NCI-H2029 treated with DMSO at 0.1 percent for 48 hours (cell line): ENCODE data around the gene FTCD.
"Not testable (repeated sequence)": the region's sequence is repeated elsewhere in the genome, so short reads cannot be mapped to it uniquely, and the experiment has no call there.

Experiments used
- DNase-seq: peaks from one replicate; lab custom pipeline; 2025; lab: John Stamatoyannopoulos, UW

Gene FTCD, protein sequence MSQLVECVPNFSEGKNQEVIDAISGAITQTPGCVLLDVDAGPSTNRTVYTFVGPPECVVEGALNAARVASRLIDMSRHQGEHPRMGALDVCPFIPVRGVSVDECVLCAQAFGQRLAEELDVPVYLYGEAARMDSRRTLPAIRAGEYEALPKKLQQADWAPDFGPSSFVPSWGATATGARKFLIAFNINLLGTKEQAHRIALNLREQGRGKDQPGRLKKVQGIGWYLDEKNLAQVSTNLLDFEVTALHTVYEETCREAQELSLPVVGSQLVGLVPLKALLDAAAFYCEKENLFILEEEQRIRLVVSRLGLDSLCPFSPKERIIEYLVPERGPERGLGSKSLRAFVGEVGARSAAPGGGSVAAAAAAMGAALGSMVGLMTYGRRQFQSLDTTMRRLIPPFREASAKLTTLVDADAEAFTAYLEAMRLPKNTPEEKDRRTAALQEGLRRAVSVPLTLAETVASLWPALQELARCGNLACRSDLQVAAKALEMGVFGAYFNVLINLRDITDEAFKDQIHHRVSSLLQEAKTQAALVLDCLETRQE

DNA sequence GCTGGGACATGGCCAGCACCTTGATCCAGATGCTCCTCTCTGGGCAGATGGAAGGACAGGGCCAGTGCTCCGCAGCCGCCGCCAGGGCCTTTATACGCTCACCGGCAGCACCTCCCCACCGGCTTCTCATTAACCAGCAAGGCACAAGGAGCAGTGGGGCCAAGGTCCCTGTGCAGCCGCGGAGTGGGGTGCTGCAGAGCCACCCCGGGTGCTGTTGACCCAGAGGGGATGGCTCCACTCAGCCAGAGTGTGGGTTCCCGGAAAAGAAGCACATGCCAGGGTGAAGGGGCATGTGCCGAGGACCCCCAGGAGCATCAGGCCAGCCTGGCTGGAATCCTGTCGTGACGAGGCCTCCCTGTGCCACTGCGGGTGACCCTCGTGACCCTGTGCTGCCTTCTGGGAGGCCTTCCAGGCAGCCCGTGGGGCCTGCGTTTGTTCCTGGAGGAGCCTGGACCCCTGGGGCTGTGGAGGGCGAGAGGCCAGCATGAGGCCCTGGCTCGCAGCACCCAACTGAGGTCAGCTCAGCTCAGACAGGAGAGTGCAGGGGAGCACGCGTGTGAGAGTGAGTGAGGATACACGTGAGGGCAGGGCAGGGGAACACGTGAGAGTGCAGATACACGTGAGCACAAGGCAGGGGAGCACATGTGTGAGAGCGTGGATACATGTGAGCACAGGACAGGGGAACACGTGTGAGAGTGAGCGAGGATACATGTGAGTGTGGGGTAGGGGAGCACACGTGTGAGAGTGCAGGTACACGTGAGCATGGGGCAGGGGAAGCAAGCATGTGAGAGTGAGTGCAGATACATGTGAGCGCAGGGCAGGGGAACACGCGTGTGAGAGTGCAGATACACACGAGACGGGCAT lies at the start of gene FTCD:
Gene FTCD, minus strand, starts transcription at position 66 of the 864 bp plus-strand sequence. Its CDS starts 56 bp downstream, at position 10.
- DNase-seq: no peak

DNA sequence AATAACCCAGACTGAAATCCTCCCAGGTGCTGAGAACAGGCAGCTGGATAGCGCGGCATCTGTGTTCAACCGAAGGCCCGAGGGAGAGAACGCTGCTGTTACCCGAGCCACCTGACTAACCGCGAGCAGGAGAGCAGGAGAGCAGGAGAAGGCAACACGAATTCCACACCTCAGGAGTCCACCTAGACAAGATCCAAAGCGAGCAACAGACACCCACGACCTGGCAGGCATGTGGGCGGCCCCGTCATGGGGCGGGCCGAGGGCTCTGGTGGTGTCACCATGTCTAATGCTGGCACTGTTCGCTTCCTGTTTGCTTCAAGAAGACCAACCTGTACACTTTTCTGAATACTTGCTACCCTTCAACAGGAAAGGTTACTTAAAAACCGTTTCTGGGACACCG lies 49.8 kb upstream of the FTCD start:
- no peak for DNase-seq

DNA sequence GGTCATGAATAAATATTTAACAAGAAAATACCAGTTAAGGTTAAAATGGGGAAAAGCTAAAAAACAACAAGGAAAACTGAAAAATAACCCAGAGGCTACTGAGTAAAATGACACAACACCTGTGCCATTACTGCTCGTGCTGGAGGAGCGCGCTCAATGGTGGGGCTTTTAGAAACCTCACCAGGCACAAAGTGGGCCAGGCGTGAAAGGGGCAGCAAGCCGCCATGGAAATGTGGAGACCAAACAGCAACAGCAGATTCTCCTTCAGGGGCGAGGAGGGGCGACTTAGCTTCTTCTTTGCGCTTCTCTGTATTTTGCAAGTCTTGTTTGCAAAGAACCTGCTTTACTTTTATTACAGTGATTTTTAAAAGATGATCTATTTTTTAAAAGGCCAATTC lies 47.8 kb upstream of the FTCD start:
- DNase-seq: no peak

DNA sequence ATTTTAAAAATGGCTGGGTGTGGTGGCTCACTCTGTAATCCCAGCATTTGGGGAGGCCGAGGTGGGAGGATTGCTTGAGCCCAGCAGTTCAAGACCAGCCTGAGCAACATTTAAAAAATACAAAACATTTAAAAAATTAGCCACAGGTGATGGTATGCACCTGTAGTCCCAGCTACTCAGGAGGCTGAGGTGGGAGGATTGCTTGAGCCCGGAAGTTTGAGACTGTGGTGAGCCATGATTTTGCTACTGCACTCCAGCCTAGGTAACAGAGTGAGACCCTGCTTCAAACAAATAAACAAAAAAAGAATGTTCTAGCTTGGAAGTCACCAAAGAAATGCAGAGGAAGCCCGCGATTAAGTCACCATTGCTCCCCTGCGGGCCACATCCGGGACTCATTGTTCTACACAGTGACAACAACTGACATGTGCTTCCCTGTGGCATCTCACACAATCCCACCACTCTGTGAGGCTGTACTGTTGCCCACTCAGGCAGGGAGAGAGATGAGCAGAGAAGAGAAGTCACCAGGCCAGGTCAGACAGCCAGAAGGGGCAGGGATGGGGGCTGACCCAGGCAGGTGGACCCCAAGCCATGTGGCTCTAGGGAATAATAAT lies 47.3 kb upstream of the FTCD start:
- no peak for DNase-seq

DNA sequence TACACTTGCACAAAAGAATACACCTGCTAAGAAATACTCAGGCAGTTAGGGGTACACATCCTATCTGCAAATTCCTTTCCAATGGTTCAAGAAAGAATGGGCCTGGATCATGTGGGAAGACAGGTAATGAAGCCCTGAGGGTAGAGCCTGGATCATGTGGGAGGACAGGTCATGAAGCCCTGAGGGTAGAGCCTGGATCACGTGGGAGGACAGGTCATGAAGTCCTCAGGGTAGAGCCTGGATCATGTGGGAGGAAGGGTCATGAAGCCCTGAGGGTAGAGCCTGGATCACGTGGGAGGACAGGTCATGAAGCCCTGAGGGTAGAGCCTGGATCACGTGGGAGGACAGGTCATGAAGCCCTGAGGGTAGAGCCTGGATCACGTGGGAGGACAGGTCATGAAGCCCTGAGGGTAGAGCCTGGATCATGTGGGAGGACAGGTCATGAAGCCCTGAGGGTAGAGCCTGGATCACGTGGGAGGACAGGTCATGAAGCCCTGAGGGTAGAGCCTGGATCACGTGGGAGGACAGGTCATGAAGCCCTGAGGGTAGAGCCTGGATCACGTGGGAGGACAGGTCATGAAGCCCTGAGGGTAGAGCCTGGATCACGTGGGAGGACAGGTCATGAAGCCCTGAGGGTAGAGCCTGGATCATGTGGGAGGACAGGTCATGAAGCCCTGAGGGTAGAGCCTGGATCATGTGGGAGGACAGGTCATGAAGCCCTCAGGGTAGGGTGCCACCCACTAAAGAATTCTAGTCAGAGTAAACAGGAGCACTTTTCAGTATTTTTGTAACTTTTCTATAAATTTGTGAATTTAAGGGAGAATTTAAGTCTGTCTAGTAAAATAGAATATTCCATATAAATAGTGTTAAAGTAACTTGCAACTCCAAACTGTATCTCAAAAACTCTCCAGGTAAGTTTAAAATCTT lies 45.8 kb upstream of the FTCD start:
- DNase-seq: not testable (repeated sequence)

DNA sequence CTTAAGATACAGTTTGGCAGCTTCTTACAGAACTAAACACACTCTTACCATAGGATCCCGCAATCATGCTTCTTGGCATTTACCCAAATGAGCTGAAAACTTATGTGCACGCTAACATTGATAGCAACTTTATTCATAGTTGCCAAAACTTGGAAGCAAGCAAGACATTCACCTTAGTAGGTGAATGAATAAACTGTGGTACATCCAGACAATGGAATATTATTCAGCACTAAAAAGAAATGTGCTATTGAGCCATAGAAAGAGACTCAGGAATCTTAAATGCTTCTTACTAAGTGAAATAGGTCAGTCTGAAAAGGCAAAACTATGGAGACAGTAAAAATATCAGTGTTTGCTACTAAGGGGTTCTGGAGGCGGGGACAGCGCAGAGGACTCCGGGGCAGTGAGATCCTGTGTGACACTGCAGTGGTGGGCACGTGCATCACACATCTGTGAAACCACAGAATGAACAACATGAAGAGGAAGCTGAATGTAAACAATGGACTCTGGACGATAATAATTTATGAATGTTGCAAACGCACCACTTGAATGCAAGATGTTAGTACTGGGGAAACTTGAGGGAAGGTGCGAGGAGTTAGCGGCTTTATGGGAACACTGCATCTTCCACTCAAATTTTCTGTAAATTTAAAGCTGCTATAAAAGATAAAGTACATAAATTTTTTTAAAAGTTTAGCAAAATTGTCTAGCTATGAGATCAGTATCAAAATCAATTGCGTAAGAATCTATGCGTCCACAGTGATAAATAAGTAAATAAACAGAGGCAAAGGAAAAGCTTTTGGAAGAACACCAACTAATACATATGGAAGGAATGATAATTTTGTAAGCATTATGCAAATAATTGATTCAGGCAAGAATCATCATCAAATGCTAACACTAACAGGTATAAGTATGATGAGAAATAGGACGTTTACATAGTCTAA lies 44.3 kb upstream of the FTCD start:
- no peak for DNase-seq

DNA sequence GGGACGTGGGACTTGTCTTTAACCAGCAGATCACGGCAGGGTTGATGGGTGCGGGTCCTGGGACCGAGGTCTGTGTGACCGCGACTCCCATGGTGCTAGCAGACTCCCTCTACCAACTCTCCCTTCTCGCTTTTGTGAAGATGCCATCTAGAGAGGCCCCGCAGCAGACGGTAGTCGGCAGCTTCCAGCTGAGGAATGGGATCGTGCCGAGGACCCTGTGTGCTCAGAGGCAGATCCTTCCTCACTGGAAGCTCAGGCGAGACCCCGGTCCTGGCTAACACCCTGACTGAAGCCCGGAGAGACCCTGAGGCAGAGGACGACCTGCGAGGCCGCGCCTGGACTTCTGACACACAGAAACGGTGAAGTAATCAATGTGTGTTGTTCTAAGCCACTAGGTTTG lies 41.4 kb upstream of the FTCD start:
- no peak for DNase-seq

DNA sequence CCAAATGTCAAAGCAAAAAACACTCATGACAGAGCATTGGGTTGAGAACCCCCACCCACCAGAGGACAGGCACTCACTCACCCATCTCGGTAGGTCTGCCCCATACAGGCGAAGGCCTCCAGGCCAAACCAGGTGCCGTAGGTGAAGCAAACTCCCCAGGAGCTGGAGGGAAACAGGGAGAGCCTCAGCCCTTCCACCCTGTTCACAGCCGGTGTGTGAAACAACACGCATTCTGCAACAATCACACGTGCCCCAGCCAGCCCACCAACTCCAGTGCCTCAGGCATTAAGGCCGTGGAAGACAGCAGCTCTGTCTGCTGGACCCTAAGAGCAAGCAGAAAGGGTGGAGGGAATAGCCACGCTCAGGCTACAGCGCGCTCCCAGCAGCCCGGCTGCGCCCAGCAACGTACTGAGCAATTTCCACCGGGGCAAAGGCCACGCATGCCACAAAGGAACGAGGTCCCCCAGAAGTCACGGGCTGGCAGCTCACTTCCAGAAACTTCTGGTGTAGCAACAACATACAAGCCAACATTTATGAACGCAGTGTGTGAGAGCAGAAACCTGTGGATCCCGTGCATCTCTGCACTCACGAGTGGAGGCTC lies 40.3 kb upstream of the FTCD start:
- no peak for DNase-seq

DNA sequence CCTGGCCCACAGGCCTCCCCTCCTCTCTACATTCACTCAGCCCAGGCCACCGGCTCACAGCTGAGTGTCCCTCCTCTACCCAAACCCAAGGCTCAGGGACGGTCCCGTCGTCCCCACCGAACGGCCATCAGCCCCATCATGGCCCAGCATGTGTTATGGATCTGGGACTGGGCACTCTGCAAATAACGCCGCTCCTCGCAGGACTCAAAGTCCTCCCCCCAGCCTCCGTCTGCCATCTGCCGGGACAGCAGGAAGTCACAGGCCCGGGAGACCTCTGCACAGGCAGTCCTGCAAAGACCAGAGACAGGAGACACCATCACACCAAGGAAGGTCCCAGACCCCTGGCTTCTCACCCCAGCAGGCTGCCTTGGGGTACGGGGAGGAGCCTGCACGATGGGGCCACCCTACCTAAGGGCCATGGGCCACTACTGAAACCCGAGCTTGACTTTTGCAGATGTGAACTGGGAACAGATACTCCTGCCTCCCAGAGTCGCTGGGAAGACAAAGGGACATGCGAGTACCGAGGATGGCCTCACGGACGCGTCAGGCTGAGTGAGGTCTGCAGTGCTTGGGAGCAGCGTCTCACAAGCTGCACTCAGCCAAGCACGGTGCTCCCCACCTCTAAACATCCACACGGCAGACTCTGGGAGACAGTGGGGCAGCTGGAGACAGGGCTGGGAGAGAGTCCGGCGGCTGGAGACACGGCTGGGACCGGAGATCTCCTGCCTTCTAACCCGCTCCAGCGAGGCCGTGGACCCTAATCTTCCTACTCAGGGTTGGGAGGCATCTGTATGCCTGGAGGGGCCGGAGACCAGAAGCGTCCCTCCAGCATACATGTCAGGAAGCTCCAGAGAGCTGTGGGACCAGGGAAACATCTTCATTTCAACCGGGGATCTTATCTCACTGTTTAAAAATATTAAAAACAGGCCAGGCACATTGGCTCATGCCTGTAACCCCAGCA lies 39.3 kb upstream of the FTCD start:
- DNase-seq: no peak

DNA sequence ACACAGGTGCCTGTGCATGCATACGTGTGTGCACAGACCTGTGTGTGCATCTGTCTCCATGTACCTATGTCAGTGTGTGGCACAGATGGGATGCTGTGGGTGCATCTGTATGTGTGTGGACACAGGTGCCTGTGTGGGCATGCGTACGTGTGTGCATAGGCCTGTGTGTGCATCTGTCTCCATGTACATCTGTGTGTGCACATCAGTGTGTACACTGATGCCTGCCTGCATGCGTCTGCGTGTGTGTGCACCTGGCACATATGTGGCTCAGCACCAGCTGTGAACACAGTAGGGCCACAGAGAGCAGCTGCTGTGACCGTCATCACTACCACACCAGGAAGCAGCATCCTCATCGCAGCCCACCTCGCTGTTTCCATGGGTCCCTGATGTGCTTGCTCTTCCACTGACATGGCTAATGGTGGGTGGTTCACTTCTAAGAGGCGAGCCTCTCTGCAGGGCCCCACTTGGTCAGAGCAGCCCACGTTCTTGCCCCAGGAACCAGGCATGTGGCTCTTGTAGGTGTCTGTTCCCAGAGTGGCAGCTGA lies 38.5 kb upstream of the FTCD start:
- DNase-seq: no peak

DNA sequence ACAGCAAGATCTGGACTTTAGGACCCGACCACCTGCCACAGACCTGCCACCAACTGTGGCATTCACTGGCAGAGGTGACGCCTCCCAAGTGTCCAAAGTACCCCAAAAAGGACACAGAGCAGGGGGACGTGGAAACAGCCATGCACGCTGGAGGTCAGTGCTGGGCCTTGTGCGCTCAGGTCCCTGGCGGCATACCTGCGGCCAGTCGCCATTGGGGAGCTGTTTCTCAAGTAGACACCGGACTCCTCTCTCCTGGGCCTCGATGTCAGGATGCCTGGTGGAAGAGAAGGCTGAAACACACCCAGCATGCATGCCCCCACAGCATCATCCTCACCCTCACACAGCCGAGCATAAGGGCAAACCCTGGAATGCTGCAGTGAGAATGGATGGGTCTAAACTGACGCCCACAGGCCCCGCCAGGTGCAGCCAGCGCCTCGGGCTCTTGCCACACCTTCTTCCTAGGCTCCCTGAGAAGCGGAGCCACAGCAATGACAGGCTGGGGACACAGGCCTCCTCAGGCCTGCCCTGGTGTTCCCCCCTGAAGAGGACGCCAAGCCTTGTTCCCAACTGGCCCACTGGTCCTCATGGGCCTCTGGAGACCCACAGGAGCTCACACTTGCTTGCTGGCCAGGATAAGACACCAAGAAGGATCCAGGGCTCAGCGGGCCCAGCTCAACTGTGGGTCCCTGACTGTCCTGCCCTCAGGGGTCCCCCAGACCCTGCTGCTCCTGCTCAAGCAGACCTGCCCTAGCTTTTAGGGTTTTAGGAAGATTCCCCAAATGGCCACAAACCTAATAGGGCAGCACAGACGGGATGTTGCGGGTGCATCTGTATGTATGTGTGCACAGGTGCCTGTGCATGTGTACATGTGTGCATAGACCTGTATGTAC lies 36.6 kb upstream of the FTCD start:
- no peak for DNase-seq

DNA sequence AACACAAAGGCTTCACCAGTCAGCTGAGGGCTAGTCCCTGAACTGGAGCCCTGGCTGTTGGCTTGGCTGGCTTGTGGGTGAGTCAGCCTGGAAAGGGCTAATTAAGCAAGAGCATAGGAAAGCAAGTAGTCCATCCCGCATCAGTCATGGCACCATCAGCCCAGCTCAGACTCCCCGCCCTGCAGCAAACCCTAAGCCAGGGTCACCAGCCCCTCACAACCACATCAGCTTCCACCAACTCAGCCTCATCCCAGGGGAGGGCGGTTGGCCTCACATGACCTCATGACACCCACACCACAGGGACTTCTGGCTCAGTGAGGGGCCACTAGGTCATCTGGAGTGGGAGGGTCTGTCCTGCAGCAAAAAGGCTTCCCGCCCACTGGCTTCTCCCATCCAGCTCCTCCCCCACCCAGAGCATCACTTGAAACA lies 35.9 kb upstream of the FTCD start:
- no peak for DNase-seq

DNA sequence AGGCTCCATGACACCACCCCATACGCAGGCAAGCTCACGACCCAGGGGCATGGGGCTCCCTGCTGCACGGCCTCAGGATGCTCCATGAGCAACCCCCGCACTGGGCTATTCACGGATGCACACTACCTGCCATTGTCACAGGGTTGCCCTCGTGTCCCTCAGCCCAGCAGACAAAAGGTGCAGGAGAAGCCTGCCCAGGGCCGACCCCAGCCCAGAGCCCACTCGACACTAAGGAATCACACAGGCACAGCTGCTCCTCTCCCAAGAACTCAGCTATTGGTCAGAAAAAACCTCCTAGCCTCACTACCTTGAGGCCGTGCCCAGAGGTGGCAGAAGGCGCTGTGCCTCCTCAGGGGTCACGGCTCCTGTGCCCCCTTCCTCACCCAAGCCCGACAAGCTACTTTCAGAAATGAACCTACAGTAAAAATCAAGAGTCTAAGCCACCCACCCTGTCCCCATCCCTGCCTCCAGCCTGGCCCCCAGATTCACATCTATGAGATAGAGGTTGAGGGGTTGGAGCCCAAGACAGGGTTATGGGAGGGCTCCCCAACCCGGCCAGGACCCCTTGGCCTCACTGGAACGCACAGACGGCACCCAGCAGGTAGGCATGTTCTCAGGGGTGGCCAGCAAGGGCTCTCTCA lies 35.2 kb upstream of the FTCD start:
- no peak for DNase-seq

DNA sequence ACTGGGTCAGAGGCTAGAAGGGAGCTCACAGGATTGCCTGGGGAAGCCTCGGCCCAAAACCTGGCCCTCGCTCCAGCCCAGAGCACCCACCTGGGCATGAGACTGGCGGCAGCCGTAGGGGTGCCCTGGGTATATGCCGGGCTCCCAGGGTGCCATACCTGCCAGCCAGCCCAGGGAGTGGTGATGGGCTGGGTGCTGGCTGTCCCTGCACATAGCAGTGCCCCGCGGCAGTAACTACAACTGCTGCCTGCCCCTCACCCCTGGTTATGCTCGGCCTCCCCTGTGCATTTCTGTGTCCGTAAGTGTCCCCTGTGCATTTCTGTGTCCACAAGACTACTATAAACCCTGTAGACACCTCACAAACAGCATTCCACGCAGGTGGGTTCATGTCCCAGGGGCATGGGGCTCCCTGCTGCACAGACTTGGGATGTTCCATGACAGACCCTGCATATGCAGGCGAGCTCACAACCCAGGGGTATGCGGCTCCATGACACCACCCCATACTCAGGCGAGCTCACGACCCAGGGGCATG lies 34.6 kb upstream of the FTCD start:
- no peak for DNase-seq

DNA sequence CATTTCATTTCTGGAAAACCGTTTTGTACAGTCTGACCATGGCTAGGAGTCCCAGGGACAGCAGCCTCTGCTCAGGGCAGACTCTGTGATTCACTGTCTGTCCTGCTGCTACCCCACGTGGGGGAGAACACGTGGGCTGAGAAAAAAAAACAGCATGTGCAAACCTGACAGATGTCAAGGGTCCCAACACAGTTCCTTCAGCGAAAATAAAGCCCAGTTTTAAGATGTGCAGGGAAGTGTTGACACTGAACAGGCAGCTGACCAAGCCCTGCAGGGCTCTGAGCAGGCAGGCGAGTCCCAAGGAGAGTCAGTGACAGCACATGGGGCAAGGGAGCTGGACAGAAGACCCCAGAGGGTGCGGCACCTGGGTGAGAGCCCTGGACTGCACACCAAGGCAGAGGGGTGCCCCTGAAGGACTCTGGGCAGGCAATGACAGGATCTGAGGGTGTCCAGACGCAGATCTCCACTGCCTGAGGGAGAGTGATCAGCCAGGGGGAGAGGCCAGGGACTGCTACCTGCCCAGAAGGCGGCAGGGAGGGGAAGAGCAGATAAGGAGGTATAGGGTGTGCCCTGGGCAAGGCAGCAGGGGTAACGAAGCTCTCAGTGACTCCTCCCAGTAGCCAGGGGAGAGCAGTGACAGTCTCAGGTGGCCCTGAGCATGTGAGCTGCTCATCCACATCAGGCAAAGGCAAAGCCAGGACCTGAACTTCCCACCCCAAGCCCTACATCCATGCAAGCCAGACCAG lies 34.0 kb upstream of the FTCD start:
- DNase-seq: no peak
